HK-2 (cell line): ENCODE results near the gene FAF2.
"Not testable (repeated sequence)": the region's sequence is repeated elsewhere in the genome, so short reads cannot be mapped to it uniquely, and the experiment has no call there.

Experiments
- DNase-seq: peaks from one replicate; pipeline ENCODE4 v3.0.0-alpha.2; 2018; ENCODE audit not compliant: unreplicated experiment

The FAF2 gene

DNA sequence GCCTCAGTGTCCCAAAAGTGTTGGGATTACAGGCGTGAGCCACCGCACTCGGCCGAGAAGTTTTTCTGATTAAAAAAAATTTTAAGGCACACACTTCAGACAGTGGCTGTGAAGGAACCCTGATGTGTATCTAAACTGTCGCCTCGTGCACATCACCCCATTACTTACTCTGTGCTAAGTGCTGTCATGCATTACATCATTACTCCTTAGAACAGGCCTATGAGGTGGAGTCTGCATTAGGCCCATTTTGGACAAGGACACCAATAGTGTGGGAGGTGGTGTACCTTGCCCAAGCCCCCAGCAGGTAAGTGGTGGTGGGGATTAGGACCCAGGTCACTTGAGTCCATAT is 97.2 kb downstream of the FAF2 start:
- no peak for DNase-seq

DNA sequence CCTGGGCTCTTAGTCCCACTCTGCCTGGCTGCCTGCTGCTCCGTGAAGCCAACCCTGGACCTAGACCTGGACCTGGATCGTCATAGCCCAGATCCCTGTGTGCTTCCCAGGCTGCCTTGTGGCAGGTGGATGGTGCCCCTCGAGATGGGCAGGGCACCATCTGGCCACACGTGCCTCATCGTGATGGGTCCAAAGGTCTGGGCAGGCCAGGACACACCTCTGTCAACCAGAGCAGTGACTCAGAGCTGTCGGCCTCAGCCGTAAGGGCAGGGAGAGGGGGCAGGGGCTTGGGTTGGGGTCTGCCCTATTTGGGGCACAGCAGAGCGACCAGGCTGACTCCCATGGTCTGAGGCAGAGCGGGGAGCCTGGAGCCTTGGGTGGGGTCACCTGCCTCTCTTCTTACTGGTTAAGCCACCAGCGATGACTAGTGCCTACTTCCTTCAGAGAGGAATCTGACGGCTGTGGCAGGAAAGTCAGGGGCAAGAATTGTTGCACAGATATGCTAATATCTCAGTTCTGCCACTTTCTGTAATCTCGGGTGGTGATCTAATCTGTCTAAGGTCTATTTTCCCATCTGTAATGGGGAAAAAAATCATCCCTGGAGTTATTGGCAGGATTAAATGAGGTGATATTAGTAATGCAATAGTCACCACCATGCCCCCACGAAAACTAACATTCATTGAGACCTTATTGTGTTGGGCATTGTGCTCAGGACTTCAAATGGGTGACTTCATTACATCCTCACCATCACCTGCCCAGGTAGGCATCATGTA is 97.7 kb downstream of the FAF2 start:
- no peak for DNase-seq

DNA sequence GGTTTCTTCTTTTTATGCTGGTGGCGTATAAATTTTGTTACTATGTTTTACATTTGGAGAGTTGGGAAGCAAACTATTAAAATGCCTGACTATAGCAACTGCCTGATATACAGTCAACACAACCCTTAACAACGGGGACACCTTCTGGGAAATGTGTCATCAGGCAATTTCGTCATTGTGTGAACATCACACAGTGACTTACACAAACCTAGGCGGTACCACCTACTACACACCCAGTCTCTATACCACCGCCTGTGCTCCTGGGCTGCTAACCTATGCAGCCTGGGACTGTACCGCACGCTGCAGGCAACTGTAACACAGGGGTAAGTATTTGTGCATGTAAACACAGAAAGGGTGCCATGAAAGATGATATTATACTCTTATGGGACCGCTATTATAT is 99.6 kb downstream of the FAF2 start:
- DNase-seq = no peak

DNA sequence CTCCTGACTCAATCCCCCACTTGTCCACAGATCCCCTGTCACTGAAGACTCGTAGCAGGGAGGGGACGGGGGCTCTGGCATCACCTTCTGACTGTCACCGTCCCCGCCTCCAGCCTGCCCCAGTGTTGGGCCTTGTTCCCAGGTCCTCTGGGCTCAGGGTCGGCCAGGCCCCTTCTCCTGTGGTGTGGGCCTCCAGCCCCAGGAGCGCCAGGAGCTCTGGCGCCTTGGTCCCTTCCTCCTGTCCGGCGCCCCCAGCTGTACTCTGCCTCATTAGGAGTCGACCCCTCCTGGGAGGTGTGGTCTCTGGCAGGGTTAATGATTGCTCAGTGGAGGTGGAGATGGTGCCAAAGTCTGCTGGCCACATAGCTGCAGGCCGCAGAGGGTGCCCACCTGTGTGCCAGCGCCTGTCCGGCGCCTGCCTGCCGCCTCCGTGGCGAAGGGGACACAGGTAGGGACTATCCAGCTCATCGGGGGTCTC is 100.8 kb downstream of the FAF2 start, which contains the start of gene CDHR2:
Gene CDHR2, plus strand, starts transcription at position 376 of the 478 bp plus-strand sequence. CDS start 16,011 bp downstream, outside the sequence.
- DNase-seq = no peak

DNA sequence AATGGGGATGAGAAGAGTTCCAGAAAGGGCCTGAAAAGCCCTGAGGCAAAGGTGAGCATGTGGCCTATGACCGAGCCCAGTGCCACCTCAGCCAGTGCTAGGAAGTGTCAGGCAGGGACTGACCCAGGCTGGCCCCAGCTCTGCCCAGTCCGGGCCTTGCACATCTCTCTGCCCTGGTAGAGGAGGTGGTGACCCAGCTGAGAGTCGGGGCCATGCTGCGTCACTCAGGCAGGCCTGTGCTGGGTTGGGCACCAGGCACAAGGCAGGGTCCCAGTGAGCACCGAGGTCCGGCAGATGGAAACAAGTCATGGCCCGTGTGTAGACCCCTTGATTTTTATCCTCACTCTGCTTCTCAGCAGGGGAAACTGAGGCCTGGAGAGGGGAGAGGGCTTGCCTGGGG is 101.7 kb downstream of the FAF2 start:
- DNase-seq = no peak

DNA sequence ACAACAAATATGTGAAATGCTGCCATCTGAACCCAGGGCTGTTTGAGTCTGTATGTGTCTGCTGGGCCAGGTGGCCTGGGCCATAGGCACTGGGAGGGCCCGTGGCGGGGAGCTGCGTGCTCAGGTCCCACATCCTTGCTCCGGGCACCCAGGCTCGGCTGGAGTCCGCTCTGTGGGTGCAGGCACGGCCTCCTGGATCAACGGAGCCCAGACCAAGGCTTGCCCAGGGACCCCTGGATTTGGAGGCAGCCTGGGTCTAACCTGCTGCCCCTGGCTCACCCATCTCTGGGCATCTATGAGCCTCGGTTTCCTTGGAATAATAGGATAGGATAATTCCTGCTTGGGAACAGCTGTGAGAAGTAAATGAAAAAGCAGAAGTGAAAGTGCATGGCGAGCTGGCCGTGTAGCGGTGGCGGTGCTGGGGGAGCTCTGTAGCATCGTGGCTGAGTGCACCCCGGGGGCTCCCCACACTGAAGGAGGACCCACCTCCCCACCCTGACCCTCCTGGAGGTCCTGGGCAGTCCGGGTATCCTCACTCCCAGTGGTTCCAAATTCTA is 102.2 kb downstream of the FAF2 start:
- no peak for DNase-seq

DNA sequence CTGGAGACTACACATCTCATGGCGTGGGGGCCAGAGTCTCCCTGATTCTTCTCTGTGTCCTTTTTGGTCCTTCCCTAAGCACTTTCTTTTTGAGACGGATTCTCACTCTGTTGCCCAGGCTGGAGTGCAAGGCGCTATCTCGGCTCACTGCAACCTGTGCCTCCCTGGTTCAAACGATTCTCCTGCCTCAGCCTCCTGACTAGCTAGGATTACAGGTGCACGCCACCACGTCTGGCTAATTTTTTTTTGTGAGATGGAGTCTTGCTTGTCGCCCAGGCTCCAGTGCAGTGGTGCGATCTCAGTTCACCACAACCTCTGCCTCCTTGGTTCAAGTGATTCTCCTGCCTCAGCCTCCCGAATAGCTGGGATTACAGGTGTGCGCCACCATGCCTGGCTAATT is 102.8 kb downstream of the FAF2 start:
- DNase-seq = not testable (repeated sequence)

DNA sequence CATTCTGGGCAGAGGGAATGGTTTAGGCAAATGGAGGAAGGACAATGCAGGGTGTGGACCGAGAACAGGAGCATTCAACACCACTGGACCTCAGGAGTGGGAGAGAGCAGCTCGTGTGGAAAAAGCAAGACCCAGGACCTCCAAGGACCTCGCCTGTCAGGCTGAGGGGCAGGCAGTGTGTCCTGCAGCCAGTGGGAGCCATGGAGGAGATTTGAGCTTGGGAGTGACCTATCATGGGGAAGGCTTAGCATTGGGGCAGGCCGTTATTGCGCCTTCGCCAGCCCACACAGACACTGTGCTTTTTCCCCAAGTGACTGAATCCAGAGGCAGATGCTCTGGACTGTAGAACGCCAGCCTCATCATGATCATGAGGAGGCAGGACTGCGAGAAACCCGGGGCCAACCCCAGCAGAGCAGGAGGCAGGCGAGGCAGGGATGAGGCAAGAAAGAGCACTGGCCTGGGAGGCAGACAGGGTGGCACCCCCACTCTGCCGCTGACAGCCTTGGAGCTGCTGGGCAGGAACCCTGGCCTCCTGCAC is 104.2 kb downstream of the FAF2 start:
- no peak for DNase-seq

DNA sequence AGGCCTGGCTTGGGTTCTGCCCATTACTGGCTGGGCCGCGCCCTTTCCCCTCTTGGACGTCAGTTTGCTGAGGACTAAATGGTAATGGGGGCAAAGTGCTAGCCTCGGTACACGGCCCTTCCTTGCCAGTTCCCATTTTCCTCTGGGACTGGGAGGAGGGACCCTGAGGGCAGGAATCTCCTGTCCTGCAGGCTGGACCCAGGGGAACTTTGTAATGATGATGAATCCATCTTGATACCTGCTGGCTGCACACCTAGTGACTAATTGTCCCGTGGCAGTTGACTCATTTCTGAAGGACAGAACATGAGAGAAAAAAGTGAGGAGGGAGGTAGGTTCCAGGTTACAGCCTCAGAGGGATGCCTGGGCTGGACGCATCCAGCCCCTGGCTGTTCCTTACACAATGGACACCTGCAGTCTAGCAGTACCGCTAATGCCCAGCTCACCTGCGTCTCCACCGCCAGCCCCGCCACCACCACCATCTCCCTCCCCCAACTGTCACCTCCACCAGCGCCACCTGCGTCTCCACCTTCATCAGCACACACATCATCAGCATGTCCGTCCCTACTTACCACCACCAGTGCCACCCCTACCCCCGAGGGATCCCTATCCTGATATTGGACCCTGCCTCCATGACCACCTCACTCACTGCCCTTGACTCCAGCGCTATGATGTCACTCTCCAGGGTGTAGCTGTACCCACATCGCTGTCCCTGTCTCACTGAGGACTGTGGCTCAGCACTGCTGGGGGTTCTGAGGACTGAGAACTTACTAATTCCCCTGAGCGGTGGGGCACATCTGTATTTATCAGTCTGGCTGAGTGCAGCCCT is 105.3 kb downstream of the FAF2 start:
- DNase-seq = no peak

DNA sequence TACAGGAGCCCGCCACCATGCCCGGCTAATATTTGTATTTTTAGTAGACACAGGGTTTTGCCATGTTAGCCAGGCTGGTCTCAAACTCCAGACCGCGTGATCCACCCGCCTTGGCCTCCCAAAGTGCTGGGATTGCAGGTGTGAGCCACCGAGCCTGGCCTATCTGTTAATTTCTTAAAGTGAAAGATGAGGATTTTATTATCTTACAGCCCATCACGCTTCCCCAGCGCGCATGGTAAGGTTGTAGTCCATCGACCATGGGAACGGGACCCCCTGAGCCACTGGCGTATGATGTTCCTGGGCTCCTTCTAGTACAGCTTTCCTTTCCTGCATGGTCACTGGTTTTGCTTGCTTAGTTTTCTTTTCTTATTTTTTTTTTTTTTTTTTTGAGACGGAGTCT is 109.7 kb downstream of the FAF2 start:
- no peak for DNase-seq
